SK-N-MC (cell line): Measurements from ENCODE around the gene ATXN1.
"Not testable (repeated sequence)": the region's sequence is repeated elsewhere in the genome, so short reads cannot be mapped to it uniquely, and the experiment has no call there.

Experiments
- DNase-seq: peaks from one replicate; pipeline ENCODE4 v3.0.0-alpha.2; 2011; ENCODE audit warnings: low read depth, low spot score
- H3K27ac ChIP-seq: fragments of 200-600 bp; sonication (generic); 2 replicates; pipeline ENCODE4 v1.5.1; 2016; ENCODE audit warnings: mixed run types
- H3K36me3 ChIP-seq: fragments of 200-600 bp; sonication (generic); 2 replicates; pipeline ENCODE4 v1.6.1; 2017; ENCODE audit warnings: antibody characterized with exemption, low read length, mixed read lengths; ENCODE audit not compliant: insufficient read depth
- H3K4me3 ChIP-seq: fragments of 200-600 bp; sonication (generic); 2 replicates; pipeline ENCODE4 v1.5.1; 2016
- H3K9ac ChIP-seq: fragments of 200-600 bp; sonication (generic); 2 replicates; pipeline ENCODE4 v1.8.0; 2017; ENCODE audit warnings: mixed run types, mixed read lengths; ENCODE audit not compliant: insufficient read length
- H3K9me3 ChIP-seq: fragments of 200-600 bp; sonication (generic); 2 replicates; pipeline ENCODE4 v1.6.1; 2017; ENCODE audit warnings: low read depth, mild to moderate bottlenecking, antibody characterized with exemption, low read length, moderate library complexity, mixed read lengths
- EZH2 ChIP-seq: fragments of 200-600 bp; sonication (generic); IDR thresholded peaks from one replicate; pipeline ENCODE4 v1.6.1; 2017; ENCODE audit warnings: antibody characterized with exemption
- FOXP2 ChIP-seq: optimal IDR thresholded peaks from 2 replicates; pipeline ENCODE3; 2011; ENCODE audit warnings: mild to moderate bottlenecking, moderate library complexity; ENCODE audit not compliant: insufficient read depth; ENCODE audit errors: extremely low read length, control extremely low read depth
- POLR2AphosphoS5 ChIP-seq: IDR thresholded peaks from 2 replicates; pipeline ENCODE4 v1.6.1; 2012; ENCODE audit warnings: mild to moderate bottlenecking, low read depth, low read length, borderline replicate concordance

The ATXN1 gene

GRCh38 chr6:16713597-16713996 lies 47.7 kb downstream of the ATXN1 start:
- H3K9me3 ChIP-seq: no peaks in the 10 kb centered on the region
- DNase-seq: no peak
- TF ChIP-seq EZH2 (no peak), POLR2AphosphoS5 (no peak), FOXP2 (no peak)
- H3K36me3 ChIP-seq: no peaks in the 10 kb centered on the region
- no peak overlapping the region; the same call in 1 of the 2 replicates for H3K4me3 ChIP-seq
- H3K9ac ChIP-seq: no peak overlapping the region
- no peak overlapping the region; the same call in 1 of the 2 replicates for H3K27ac ChIP-seq

GRCh38 chr6:16712931-16713484 lies 48.3 kb downstream of the ATXN1 start:
- DNase-seq: no peak
- H3K9me3 ChIP-seq: no peaks in the 10 kb centered on the region
- peak overlapping the region; percentile 32 for H3K4me3 ChIP-seq
- peak overlapping the region; percentile 49; the same call in 1 of the 2 replicates for H3K27ac ChIP-seq
- H3K36me3 ChIP-seq: no peaks in the 10 kb centered on the region
- TF ChIP-seq EZH2 (no peak), POLR2AphosphoS5 (no peak)
- no peak overlapping the region for H3K9ac ChIP-seq

- Histone ChIP-seq H3K9ac (no peak overlapping the region), H3K27ac (peak overlapping the region; percentile 19; the same call in 1 of the 2 replicates), H3K4me3 (peak overlapping the region; percentile 18; the same call in 1 of the 2 replicates), H3K9me3 (no peaks in the 10 kb centered on the region), H3K36me3 (no peaks in the 10 kb centered on the region)
- TF ChIP-seq EZH2: no peak
- no peak for TF ChIP-seq FOXP2
- no peak for TF ChIP-seq POLR2AphosphoS5
- no peak for DNase-seq
Measured at GRCh38 chr6:16712255-16712930, 48.9 kb downstream of the ATXN1 start.

GRCh38 chr6:16711546-16712254 lies 49.6 kb downstream of the ATXN1 start:
- DNase-seq: no peak
- Histone ChIP-seq H3K36me3 (no peaks in the 10 kb centered on the region), H3K9ac (no peak overlapping the region), H3K27ac (no peak overlapping the region), H3K9me3 (no peaks in the 10 kb centered on the region), H3K4me3 (no peak overlapping the region)
- TF ChIP-seq POLR2AphosphoS5: no peak
- TF ChIP-seq FOXP2: no peak
- no peak for TF ChIP-seq EZH2

- Histone ChIP-seq H3K4me3 (no peak overlapping the region), H3K36me3 (no peaks in the 10 kb centered on the region), H3K27ac (no peak overlapping the region), H3K9ac (no peak overlapping the region), H3K9me3 (no peaks in the 10 kb centered on the region)
- DNase-seq: no peak
- TF ChIP-seq FOXP2 (no peak), POLR2AphosphoS5 (no peak), EZH2 (no peak)
Measured at GRCh38 chr6:16706911-16707783, 54.1 kb downstream of the ATXN1 start.

- H3K9ac ChIP-seq, H3K4me3 ChIP-seq, H3K9me3 ChIP-seq, H3K27ac ChIP-seq, DNase-seq, H3K36me3 ChIP-seq: not testable (repeated sequence)
Measured at GRCh38 chr6:16706491-16706890, 54.8 kb downstream of the ATXN1 start.

GRCh38 chr6:16706029-16706428 lies 55.2 kb downstream of the ATXN1 start:
- H3K27ac ChIP-seq: no peak overlapping the region
- H3K9me3 ChIP-seq: no peaks in the 10 kb centered on the region
- H3K9ac ChIP-seq: no peak overlapping the region
- TF ChIP-seq FOXP2 (no peak), EZH2 (no peak)
- no peak for DNase-seq
- H3K4me3 ChIP-seq: no peak overlapping the region
- no peaks in the 10 kb centered on the region for H3K36me3 ChIP-seq
